ENCODE measurements around the gene RALGPS1.

- no peak for TF ChIP-seq CTCF (conservative IDR thresholded peaks at IDR 0.05 in 1 of 2, IDR thresholded peaks at IDR 0.05 in 1 of 2; ENCODE audit: low read depth in 1 of 2, low read length in 2 of 2)
- TF ChIP-seq EZH2 (IDR thresholded peaks at IDR 0.05; ENCODE audit: low read length, missing control alignments): no peak
These were observed 254.4 kb downstream of the RALGPS1 start for GRCh38 chr9:127168756-127169574.

All from fibroblast of lung (primary cell).